Measurements from ENCODE around the gene RREB1. TPM values are rescaled to one million over a fixed set of nuclear protein-coding genes. Genes with fewer than 3 reads are reported as not detected.

Gene RREB1
- total and polyA plus RNA-seq, 2 experiments from 2014 or later, result 8.5 to 25.5 TPM

DNA sequence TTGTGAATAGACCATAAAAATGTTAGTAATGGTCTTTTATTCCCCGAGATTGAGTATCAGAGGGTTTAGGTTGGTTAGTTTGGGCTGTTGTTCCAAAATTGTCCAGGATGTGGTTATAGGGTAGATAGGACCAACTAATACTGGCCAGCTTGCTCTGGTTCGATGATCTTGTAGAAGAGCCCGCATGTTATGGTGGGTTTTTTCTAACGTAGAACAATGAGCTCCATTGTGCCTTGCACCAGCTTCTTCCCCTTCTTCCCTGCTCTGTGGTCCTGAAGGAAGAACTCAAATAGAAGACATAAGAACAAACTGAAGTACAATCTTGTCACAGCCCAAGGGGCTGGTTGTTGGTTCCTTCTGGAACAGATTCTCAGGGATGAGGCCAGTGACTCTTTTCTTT, 70.5 kb downstream of the RREB1 start (continued):
- no peak for TF ChIP-seq CREB1 (CRISPR knock-in tag; IDR thresholded peaks at IDR 0.05; ENCODE audit: low read depth)
- TF ChIP-seq, protein P1, sequence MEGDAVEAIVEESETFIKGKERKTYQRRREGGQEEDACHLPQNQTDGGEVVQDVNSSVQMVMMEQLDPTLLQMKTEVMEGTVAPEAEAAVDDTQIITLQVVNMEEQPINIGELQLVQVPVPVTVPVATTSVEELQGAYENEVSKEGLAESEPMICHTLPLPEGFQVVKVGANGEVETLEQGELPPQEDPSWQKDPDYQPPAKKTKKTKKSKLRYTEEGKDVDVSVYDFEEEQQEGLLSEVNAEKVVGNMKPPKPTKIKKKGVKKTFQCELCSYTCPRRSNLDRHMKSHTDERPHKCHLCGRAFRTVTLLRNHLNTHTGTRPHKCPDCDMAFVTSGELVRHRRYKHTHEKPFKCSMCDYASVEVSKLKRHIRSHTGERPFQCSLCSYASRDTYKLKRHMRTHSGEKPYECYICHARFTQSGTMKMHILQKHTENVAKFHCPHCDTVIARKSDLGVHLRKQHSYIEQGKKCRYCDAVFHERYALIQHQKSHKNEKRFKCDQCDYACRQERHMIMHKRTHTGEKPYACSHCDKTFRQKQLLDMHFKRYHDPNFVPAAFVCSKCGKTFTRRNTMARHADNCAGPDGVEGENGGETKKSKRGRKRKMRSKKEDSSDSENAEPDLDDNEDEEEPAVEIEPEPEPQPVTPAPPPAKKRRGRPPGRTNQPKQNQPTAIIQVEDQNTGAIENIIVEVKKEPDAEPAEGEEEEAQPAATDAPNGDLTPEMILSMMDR (conservative IDR thresholded peaks at IDR 0.05; ENCODE audit: low read depth in 2 of 2), result no peak
- TF ChIP-seq POLR2AphosphoS5 (IDR thresholded peaks at IDR 0.05; ENCODE audit: low read depth), result no peak
- TF ChIP-seq STAT1 (IDR thresholded peaks at IDR 0.05; ENCODE audit: unreplicated experiment), result no peak
- TF ChIP-seq, protein P2, sequence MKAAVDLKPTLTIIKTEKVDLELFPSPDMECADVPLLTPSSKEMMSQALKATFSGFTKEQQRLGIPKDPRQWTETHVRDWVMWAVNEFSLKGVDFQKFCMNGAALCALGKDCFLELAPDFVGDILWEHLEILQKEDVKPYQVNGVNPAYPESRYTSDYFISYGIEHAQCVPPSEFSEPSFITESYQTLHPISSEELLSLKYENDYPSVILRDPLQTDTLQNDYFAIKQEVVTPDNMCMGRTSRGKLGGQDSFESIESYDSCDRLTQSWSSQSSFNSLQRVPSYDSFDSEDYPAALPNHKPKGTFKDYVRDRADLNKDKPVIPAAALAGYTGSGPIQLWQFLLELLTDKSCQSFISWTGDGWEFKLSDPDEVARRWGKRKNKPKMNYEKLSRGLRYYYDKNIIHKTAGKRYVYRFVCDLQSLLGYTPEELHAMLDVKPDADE (IDR thresholded peaks at IDR 0.05), result no peak
- TF ChIP-seq, protein P3, sequence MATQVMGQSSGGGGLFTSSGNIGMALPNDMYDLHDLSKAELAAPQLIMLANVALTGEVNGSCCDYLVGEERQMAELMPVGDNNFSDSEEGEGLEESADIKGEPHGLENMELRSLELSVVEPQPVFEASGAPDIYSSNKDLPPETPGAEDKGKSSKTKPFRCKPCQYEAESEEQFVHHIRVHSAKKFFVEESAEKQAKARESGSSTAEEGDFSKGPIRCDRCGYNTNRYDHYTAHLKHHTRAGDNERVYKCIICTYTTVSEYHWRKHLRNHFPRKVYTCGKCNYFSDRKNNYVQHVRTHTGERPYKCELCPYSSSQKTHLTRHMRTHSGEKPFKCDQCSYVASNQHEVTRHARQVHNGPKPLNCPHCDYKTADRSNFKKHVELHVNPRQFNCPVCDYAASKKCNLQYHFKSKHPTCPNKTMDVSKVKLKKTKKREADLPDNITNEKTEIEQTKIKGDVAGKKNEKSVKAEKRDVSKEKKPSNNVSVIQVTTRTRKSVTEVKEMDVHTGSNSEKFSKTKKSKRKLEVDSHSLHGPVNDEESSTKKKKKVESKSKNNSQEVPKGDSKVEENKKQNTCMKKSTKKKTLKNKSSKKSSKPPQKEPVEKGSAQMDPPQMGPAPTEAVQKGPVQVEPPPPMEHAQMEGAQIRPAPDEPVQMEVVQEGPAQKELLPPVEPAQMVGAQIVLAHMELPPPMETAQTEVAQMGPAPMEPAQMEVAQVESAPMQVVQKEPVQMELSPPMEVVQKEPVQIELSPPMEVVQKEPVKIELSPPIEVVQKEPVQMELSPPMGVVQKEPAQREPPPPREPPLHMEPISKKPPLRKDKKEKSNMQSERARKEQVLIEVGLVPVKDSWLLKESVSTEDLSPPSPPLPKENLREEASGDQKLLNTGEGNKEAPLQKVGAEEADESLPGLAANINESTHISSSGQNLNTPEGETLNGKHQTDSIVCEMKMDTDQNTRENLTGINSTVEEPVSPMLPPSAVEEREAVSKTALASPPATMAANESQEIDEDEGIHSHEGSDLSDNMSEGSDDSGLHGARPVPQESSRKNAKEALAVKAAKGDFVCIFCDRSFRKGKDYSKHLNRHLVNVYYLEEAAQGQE (IDR thresholded peaks at IDR 0.05; ENCODE audit: unreplicated experiment), result no peak
- TF ChIP-seq JUNB (IDR thresholded peaks at IDR 0.05; ENCODE audit: unreplicated experiment), result no peak
- no peak for TF ChIP-seq ZNF114 (CRISPR knock-in tag; IDR thresholded peaks at IDR 0.05)

DNA sequence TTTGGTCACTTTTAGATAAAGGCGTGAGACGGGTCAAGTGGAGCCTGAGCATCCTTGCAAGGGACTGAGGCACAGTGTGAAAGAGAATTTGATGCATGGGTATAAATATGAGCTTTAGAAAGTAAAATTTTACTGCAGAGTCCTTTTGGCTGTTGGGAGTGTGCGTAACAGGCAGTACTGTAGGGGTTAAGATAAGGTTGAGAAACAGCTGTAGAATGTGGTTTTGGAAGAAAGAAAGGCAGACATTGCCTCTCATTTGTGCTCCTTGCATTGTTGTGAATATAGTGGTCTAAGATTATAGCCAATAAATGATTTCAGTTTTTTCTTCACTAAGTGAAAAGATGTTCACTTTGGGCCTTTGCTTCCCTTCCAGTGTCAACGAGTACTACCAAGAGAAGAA, 73.0 kb downstream of the RREB1 start:
- no peak for DNase-seq (ENCODE audit: low spot score)
- H3K27ac Mint-ChIP-seq, result no peak overlapping the region
- TF ChIP-seq, protein P3 (IDR thresholded peaks at IDR 0.05; ENCODE audit: unreplicated experiment), result no peak
- TF ChIP-seq CREB1 (CRISPR knock-in tag; IDR thresholded peaks at IDR 0.05; ENCODE audit: low read depth), result no peak
- no peak for TF ChIP-seq ZNF331 (CRISPR knock-in tag; IDR thresholded peaks at IDR 0.05; ENCODE audit: low read depth)

More for the DNA sequence above, 73.0 kb downstream of the RREB1 start:
- no peak overlapping the region for H3K4me3 Mint-ChIP-seq
- peaks cover 7% of the 10 kb centered on the region for H3K4me1 ChIP-seq (ENCODE audit: insufficient read depth)
- peaks cover 10% of the 10 kb centered on the region for H3K4me1 Mint-ChIP-seq
- ATAC-seq, result no peak
- peaks cover 2% of the 10 kb centered on the region for H3K27me3 Mint-ChIP-seq (ENCODE audit: insufficient read depth, low read depth, poor library complexity)
- H3K36me3 ChIP-seq (ENCODE audit: insufficient read depth), result peaks cover 4% of the 10 kb centered on the region; the same call in 1 of the 2 replicates
- H4K20me1 ChIP-seq (replicated peaks; ENCODE audit: insufficient read depth), result no peaks in the 10 kb centered on the region
- peaks cover 11% of the 10 kb centered on the region for H3K79me2 ChIP-seq (replicated peaks; ENCODE audit: insufficient read depth)
- H3K4me2 ChIP-seq, result no peak overlapping the region
- H3K4me3 ChIP-seq, result no peak overlapping the region
- H3F3A ChIP-seq (replicated peaks; ENCODE audit: low read depth), result no peaks in the 10 kb centered on the region
- H2AFZ ChIP-seq, result no peak overlapping the region
- peaks cover 48% of the 10 kb centered on the region for H3K36me3 Mint-ChIP-seq (ENCODE audit: low read depth)
- H3K9me2 ChIP-seq (ENCODE audit: insufficient read depth), result no peaks in the 10 kb centered on the region
- H3K27me3 ChIP-seq (ENCODE audit: insufficient read depth), result no peaks in the 10 kb centered on the region
- H3K27ac ChIP-seq (ENCODE audit: low read depth), result no peak overlapping the region
- H3K9me3 Mint-ChIP-seq, result no peaks in the 10 kb centered on the region

All from GM23338 (cell line).